B cell (primary cell): ENCODE results near the gene AFDN. TPM values are rescaled to one million over a fixed set of nuclear protein-coding genes. Genes with fewer than 3 reads are reported as not detected.

Source experiments
- ATAC-seq: fragments of 200-7000 bp; cut with Tn5 transposase; one replicate; pipeline ENCODE4 v1.10.0; 2021; ENCODE audit warnings: low read depth, mild to moderate bottlenecking, moderate number of reproducible peaks, moderate library complexity
- CTCF ChIA-PET: fragments of 350-600 bp; sonication (Branson Sonifier 250); formaldehyde crosslinking; loops from one replicate; lab custom pipeline; 2021; ENCODE audit warnings: antibody characterized with exemption, inconsistent platforms; lab: Charles Lee
- POLR2A ChIA-PET: fragments of 350-600 bp; sonication (Branson Sonifier 250); formaldehyde crosslinking; loops from one replicate; lab custom pipeline; 2021; ENCODE audit warnings: antibody characterized with exemption; lab: Charles Lee
- DNase-seq: peaks from one replicate; pipeline ENCODE4 v3.0.0; 2013
- H2AFZ ChIP-seq: 2 replicates; pipeline ENCODE4 v1.6.1; 2012; ENCODE audit warnings: mild to moderate bottlenecking, low read depth, low read length; ENCODE audit not compliant: insufficient read depth, poor library complexity, severe bottlenecking
- H3K27ac ChIP-seq, 2 donors: 1 replicate in 1 of 2; 2 replicates in 1 of 2; pipeline ENCODE4 v1.5.1; 2012 to 2013; ENCODE audit warnings: low read length in 2 of 2, mild to moderate bottlenecking in 2 of 2, moderate library complexity in 1 of 2
- H3K27me3 ChIP-seq, 4 experiments: fragments of 200-600 bp in 1 of 4; sonication (generic) in 1 of 4; replicated peaks in 1 of 4; 1 replicate in 2 of 4; 2 replicates in 2 of 4; pipeline versions ENCODE4 v1.6.1 to v1.7.0; 2013 to 2016; ENCODE audit warnings: low read length in 3 of 4, mild to moderate bottlenecking in 2 of 4, mixed read lengths in 1 of 4, moderate library complexity in 1 of 4; ENCODE audit not compliant: insufficient read depth in 4 of 4, control insufficient read depth in 3 of 4; ENCODE audit errors: control extremely low read depth in 1 of 4
- H3K36me3 ChIP-seq, 2 experiments: replicated peaks in 1 of 2; 1 replicate in 1 of 2; 2 replicates in 1 of 2; pipeline versions ENCODE4 v1.6.1 to v1.7.1; 2013; ENCODE audit warnings: low read length in 1 of 2; ENCODE audit not compliant: insufficient read depth in 2 of 2, control insufficient read depth in 1 of 2; ENCODE audit errors: control extremely low read depth in 1 of 2, extremely low read depth in 1 of 2
- H3K4me1 ChIP-seq, 2 donors: fragments of 200-600 bp in 1 of 2; sonication (generic) in 1 of 2; 1 replicate in 1 of 2; 2 replicates in 1 of 2; pipeline versions ENCODE4 v1.5.1 to v1.6.1; 2013 to 2017; ENCODE audit warnings: low read length in 2 of 2; ENCODE audit not compliant: control insufficient read depth in 2 of 2, insufficient read depth in 2 of 2
- H3K4me2 ChIP-seq: replicated peaks from 2 replicates; pipeline ENCODE3; 2012; ENCODE audit warnings: mild to moderate bottlenecking, low read depth, low read length; ENCODE audit not compliant: poor library complexity, severe bottlenecking
- H3K4me3 ChIP-seq, 5 experiments: fragments of 200-600 bp in 1 of 5; sonication (generic) in 1 of 5; 1 replicate in 3 of 5; 2 replicates in 2 of 5; pipeline versions ENCODE4 v1.5.1 to v1.7.0; 2011 to 2016; ENCODE audit warnings: low read length in 4 of 5, mild to moderate bottlenecking in 4 of 5, low read depth in 2 of 5, control low read depth in 1 of 5, moderate library complexity in 1 of 5; ENCODE audit not compliant: insufficient read depth in 1 of 5; ENCODE audit errors: control extremely low read depth in 1 of 5, extremely low read depth in 1 of 5
- H3K79me2 ChIP-seq: fragments of 200-600 bp; sonication (generic); one replicate; pipeline ENCODE4 v1.6.0; 2016; ENCODE audit warnings: low read length; ENCODE audit not compliant: control insufficient read depth, insufficient read depth
- H3K9ac ChIP-seq: fragments of 200-600 bp; sonication (generic); 2 replicates; pipeline ENCODE4 v1.6.1; 2017; ENCODE audit warnings: mild to moderate bottlenecking, low read length, moderate library complexity
- H3K9me3 ChIP-seq, 3 donors: one replicate each; pipeline versions ENCODE4 v1.6.1 to v1.7.1; 2013; ENCODE audit warnings: low read length in 2 of 3; ENCODE audit not compliant: control insufficient read depth in 2 of 3, insufficient read depth in 1 of 3; ENCODE audit errors: control extremely low read depth in 1 of 3
- H4K20me1 ChIP-seq: 2 replicates; pipeline ENCODE4 v1.6.0; 2012; ENCODE audit warnings: mild to moderate bottlenecking, low read length; ENCODE audit not compliant: insufficient read depth, control insufficient read depth, poor library complexity, severe bottlenecking
- H3K27ac Mint-ChIP-seq: one replicate; pipeline ENCODE4 v1.8.0; 2021; ENCODE audit warnings: mixed read lengths
- H3K27me3 Mint-ChIP-seq: one replicate; pipeline ENCODE4 v1.8.0; 2021; ENCODE audit warnings: mixed read lengths
- H3K4me1 Mint-ChIP-seq: one replicate; pipeline ENCODE4 v1.8.0; 2021; ENCODE audit warnings: mixed read lengths
- H3K4me3 Mint-ChIP-seq: one replicate; pipeline ENCODE4 v1.8.0; 2021; ENCODE audit warnings: mixed read lengths
- H3K9me3 Mint-ChIP-seq: one replicate; pipeline ENCODE4 v1.8.0; 2022; ENCODE audit warnings: mixed read lengths; ENCODE audit not compliant: insufficient read depth
- EZH2 ChIP-seq: IDR thresholded peaks from 2 replicates; pipeline ENCODE4 v1.6.1; 2012; ENCODE audit warnings: borderline replicate concordance, low read depth, mild to moderate bottlenecking, moderate library complexity, low read length; ENCODE audit not compliant: insufficient read depth, poor library complexity, severe bottlenecking
- WGBS: methylation state at CpG from one replicate; pipeline ENCODE4 v1.1.5; 2013; ENCODE audit warnings: missing lambda C conversion rate; ENCODE audit not compliant: insufficient coverage; 5-methylcytosine and 5-hydroxymethylcytosine counted together
- intact Hi-C: fragments of 100-400 bp; cut with micrococcal nuclease; formaldehyde crosslinking; loops from one replicate; pipeline ENCODE4 v1.10.0; 2022
- polyA plus RNA-seq: library from polyadenylated mRNA; depleted of rRNA; stranded (reverse); fragments of >200 nt; gene quantifications from 2 replicates; pipeline ENCODE4 v1.2.3, GENCODE V29; 2012
- total RNA-seq, 2 donors: library from RNA; stranded (reverse); fragments of 120-200 nt in 1 of 2; gene quantifications; 1 replicate in 1 of 2; 2 replicates in 1 of 2; pipeline versions ENCODE4 v1.2.3 to v1.2.4, GENCODE V29; 2013 to 2022
- TF ChIP-seq, protein P1 (sequence below): fragments of 200-600 bp; IDR thresholded peaks from one replicate; pipeline ENCODE4 v1.8.0; 2022; ENCODE audit warnings: antibody characterized with exemption, mild to moderate bottlenecking

Gene AFDN
- total and polyA plus RNA-seq, 2 donors (not counting 1 experiment from before 2014, with no cell fraction given), result 15.4 to 70.5 TPM

DNA sequence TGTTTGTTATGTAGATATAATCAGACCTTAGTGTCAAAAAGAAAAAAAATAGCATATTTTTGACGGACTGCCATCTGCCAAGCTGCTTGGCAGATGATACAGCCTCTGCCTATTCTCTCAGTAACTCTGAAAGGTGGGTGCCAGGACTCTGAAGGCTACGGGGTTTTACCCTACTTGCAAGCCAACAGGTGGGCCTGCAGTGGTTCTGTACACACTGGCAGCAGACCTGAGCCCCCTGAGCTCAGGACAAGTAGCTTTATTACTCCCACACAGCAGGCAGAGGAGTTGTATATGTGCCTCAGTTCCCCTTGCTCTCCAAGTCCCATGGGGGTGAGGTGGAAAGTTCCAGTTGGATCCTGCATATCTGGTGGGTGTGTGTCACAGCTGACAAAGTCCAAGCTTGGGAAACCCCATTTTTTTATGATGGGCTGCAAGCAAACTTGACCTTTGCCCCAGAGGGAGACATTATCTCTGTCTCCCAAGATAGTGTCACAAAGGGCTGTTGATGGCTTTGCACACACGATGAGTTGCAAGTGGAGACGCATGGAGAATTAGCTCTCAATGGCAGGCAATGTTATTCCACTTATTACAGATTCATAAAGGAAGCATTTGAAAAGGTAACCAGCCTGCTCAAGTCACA lies 20.5 kb upstream of the AFDN start:
- H3K9me3 Mint-ChIP-seq, result no peaks in the 10 kb centered on the region
- Histone ChIP-seq H4K20me1 (no peaks in the 10 kb centered on the region), H3K27ac (no peak overlapping the region), H3K9ac (no peak overlapping the region), H3K4me2 (no peak overlapping the region), H2AFZ (no peak overlapping the region), H3K9me3 (peaks cover 0 to 3% (median 0%) of the 10 kb centered on the region in 3 donors), H3K4me3 (no peak overlapping the region), H3K4me1 (no peaks in the 10 kb centered on the region), H3K36me3 (no peaks in the 10 kb centered on the region), H3K79me2 (no peaks in the 10 kb centered on the region), H3K27me3 (peaks cover 0 to 13% (median 8%) of the 10 kb centered on the region in 4 experiments)
- intact Hi-C loops, result no loop called here
- DNase-seq, result no peak
- H3K27me3 Mint-ChIP-seq, result peaks cover 36% of the 10 kb centered on the region
- TF ChIP-seq EZH2, result no peak
- TF ChIP-seq, protein P1, sequence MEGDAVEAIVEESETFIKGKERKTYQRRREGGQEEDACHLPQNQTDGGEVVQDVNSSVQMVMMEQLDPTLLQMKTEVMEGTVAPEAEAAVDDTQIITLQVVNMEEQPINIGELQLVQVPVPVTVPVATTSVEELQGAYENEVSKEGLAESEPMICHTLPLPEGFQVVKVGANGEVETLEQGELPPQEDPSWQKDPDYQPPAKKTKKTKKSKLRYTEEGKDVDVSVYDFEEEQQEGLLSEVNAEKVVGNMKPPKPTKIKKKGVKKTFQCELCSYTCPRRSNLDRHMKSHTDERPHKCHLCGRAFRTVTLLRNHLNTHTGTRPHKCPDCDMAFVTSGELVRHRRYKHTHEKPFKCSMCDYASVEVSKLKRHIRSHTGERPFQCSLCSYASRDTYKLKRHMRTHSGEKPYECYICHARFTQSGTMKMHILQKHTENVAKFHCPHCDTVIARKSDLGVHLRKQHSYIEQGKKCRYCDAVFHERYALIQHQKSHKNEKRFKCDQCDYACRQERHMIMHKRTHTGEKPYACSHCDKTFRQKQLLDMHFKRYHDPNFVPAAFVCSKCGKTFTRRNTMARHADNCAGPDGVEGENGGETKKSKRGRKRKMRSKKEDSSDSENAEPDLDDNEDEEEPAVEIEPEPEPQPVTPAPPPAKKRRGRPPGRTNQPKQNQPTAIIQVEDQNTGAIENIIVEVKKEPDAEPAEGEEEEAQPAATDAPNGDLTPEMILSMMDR, result no peak
- 80% methylated on average over 2 of the region's 4 CpGs for WGBS
- ChIA-PET POLR2A (no interaction called here), CTCF (no interaction called here)
- H3K4me1 Mint-ChIP-seq, result no peaks in the 10 kb centered on the region
- H3K27ac Mint-ChIP-seq, result no peak overlapping the region
- ATAC-seq, result no peak
- no peak overlapping the region for H3K4me3 Mint-ChIP-seq

DNA sequence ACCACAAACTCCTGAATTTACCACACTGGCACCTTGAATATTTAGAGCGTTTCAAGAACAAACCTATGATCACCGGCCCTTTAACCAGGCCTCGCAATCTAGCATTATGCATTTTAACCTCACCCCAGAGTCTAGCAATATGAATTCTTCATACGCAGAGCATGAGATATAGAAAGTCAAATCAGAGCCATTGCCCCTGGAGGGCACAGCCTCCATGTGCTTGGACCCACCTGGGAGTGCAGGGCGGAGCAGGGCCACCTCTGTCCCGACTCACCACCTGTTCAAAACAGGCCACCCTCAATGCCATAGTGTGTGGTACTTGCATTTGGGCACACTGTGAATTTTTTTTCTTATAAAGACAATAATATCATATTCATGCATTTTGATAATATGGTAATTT lies 19.5 kb upstream of the AFDN start:
- peaks cover 37% of the 10 kb centered on the region for H3K27me3 Mint-ChIP-seq
- 75% methylated on average over 4 of the region's 6 CpGs for WGBS
- H3K4me1 Mint-ChIP-seq, result no peaks in the 10 kb centered on the region

More for the DNA sequence above, 19.5 kb upstream of the AFDN start:
- no peaks in the 10 kb centered on the region for H3K4me1 ChIP-seq
- Mint-ChIP-seq H3K27ac (no peak overlapping the region), H3K9me3 (no peaks in the 10 kb centered on the region), H3K4me3 (no peak overlapping the region)
- H3K79me2 ChIP-seq, result no peaks in the 10 kb centered on the region
- H3K27me3 ChIP-seq, result peaks cover 0 to 13% (median 9%) of the 10 kb centered on the region in 4 experiments
- DNase-seq (no peak), ATAC-seq (no peak)
- H4K20me1 ChIP-seq, result no peaks in the 10 kb centered on the region
- no peak overlapping the region for H2AFZ ChIP-seq
- intact Hi-C loops, result no loop called here
- no peaks in the 10 kb centered on the region for H3K36me3 ChIP-seq
- no peak for TF ChIP-seq EZH2
- POLR2A ChIA-PET, result no interaction called here
- no peak overlapping the region for H3K27ac ChIP-seq
- H3K9ac ChIP-seq, result no peak overlapping the region
- H3K9me3 ChIP-seq, result peaks cover 0 to 3% (median 0%) of the 10 kb centered on the region in 3 donors
- H3K4me2 ChIP-seq, result no peak overlapping the region
- H3K4me3 ChIP-seq, result no peak overlapping the region
- CTCF ChIA-PET, result no interaction called here
